ENCODE data around the gene SLAMF1. TPM values are rescaled to one million over a fixed set of nuclear protein-coding genes. Genes with fewer than 3 reads are reported as not detected.

The SLAMF1 gene
- total and polyA plus RNA-seq, 8 donors, result 0.16 to 0.47 (median 0.38) TPM; not detected in 1

DNA sequence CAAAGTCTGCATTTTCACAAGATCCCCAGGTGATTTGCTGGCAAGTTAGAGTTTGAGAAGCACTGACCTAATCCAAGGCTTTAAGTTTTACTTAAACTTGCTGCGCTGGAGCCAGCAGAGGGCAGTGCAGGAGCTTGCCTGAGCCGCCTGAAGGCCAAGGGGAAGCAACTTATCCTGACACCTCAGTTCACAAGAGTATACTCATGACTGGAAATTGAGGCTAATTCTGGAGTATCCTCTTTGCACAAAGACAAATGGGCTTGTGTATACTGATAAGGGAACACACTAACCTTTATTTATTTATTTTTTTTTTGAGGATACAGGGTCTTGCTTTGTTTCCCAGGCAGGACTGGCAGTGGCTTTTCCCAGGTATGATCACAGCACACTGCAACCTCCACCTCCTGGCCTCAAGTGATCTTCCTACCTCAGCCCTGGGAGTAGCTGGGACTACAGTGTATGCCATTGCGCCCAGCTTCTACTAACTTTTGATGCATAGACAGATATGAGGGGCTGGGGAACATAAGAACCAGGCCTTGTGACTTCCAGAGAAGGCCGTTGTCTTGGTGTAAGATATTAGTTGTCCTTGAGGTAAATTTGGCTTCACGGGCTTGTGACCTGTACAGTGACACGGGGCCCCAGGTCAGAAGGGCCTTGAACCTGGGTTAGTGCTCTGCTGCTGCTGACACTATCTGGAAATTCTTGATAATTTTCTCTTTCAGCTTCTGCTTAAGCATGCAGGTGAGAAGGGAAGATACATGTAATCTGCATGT, 29.0 kb upstream of the SLAMF1 start:
- intact Hi-C loops (cut with DNase I), result no loop called here
- DNase-seq (peak; percentile 30 to 78 (median 63)), ATAC-seq (peak; percentile 72 to 95 (median 92)), FAIRE-seq (no peak)
- TF ChIP-seq, protein P1, sequence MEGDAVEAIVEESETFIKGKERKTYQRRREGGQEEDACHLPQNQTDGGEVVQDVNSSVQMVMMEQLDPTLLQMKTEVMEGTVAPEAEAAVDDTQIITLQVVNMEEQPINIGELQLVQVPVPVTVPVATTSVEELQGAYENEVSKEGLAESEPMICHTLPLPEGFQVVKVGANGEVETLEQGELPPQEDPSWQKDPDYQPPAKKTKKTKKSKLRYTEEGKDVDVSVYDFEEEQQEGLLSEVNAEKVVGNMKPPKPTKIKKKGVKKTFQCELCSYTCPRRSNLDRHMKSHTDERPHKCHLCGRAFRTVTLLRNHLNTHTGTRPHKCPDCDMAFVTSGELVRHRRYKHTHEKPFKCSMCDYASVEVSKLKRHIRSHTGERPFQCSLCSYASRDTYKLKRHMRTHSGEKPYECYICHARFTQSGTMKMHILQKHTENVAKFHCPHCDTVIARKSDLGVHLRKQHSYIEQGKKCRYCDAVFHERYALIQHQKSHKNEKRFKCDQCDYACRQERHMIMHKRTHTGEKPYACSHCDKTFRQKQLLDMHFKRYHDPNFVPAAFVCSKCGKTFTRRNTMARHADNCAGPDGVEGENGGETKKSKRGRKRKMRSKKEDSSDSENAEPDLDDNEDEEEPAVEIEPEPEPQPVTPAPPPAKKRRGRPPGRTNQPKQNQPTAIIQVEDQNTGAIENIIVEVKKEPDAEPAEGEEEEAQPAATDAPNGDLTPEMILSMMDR (IDR thresholded peaks at IDR 0.05), result peak; percentile 41 to 66 (median 63)
- H3K36me3 ChIP-seq, result no peaks in the 10 kb centered on the region
- H3K9me3 ChIP-seq, result no peaks in the 10 kb centered on the region
- H3K4me3 ChIP-seq, result no peak overlapping the region
- no peaks in the 10 kb centered on the region for H3K4me1 ChIP-seq
- 32 to 41% methylated on average over 6 of the region's 6 CpGs for WGBS, 2 donors
- no peak overlapping the region for H3K27ac ChIP-seq
- no peaks in the 10 kb centered on the region for H3K27me3 ChIP-seq

DNA sequence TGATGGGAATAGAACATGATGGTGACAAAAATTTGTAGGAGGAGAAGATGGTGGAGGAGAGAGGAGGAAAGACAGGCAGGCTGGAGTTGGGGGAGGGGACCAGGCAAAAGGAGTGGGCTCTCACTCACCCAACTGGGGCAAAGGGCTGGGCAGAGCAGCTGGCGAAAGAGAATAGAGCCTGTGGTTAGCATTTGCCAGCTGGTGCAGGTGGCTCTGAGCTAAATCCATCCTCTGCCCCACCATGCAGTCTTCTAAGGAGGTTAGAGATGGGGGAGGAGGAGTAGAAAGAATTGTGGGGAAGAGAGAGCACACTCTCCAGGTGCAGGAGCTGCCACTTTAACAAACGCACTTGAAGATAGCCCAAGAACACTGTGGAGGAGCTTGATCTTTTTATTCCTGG, 27.6 kb upstream of the SLAMF1 start:
- Histone ChIP-seq H3K27me3 (no peaks in the 10 kb centered on the region), H3K4me3 (no peak overlapping the region), H3K36me3 (no peaks in the 10 kb centered on the region), H3K4me1 (no peaks in the 10 kb centered on the region), H3K9me3 (no peaks in the 10 kb centered on the region), H3K27ac (no peak overlapping the region)
- 52 to 69% methylated on average over 2 of the region's 2 CpGs for WGBS, 2 donors
- TF ChIP-seq, protein P1 (IDR thresholded peaks at IDR 0.05), result no peak
- ATAC-seq (no peak), FAIRE-seq (no peak), DNase-seq (no peak)
- intact Hi-C loops (cut with DNase I), result no loop called here

DNA sequence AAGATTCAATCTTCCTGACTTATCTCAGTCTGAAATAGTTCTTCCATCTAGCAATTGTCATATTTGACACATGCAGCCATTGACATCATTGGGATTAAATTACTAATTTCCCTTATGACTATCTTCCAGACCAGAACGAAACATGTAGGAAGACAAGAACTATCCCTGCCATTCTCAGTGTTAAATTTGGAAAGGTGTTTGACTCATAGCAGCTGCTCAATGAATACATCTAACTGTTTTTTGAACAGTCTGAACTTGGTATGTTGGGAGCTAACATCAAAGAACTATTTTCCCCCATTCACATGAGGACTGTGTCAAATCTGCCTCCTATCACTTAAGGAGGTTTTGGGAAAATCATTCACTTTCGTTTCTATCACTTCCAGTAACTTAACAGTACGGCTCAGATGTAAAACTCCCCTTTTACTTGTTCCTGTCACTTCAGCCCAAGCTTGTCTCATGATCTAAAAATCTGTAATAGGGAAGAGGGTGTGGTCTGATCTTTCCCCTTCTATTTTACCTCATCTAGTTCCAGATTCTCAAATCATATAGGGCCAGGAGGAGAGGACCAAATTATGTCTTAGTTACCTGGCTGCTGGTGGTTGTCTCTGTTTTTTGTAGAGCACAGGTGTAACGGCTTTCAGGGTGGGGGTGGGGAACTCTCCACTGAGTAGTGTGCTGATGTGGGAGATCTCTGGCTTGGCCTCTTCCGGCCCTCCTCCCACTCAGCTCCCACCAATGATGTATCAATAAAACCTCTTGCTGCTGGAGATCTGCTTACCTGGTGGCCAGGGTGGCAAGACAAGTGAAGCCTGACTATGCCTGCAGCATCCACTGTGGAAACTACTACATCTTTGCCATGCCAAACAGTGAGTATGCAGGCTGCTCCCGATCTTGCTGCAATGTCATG, 26.2 kb upstream of the SLAMF1 start:
- no peak for FAIRE-seq

DNA sequence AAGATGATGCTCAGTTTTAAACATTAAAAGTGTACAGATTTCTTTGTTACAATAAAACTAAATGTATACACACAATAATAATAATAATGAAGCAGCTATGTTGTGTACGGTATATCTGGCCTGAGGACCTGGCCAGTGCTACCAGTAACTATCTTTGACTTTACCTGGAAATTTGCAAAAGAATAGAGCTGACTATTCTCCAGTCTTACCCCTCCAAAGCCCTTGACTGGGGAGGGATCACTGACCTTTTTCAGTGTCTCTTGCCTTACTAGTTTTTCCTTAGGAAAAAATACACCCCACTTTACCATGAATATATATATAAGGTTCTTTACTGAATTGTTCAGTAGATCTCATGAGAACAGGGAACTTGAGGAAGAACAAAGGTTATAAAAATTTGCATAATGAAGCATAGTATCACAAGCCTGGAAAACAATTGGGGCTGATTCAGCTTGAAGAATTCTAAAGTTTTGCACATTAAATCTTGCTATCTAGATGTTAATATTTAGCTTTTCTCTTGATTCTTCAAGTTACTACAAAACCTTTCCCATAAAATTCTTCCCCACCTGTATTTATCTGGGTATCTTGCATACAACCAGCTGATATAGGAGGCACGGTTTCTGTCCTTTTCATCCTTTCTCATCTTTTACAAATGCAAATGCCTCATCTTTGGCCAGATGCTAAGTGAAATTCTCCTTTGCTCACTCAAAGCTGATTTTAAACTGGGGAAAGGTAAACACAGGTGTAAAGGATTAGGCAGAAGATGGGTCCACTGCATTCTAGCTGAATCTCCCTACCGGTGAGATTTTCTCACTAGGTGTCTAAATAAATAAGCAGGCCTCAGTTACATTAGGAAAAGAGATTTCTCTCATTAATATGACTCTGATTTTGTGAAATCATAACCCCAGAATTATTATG, 25.0 kb upstream of the SLAMF1 start:
- FAIRE-seq, result no peak
- Histone ChIP-seq H3K9me3 (no peaks in the 10 kb centered on the region), H3K4me3 (no peak overlapping the region), H3K27me3 (no peaks in the 10 kb centered on the region), H3K27ac (no peak overlapping the region), H3K36me3 (no peaks in the 10 kb centered on the region), H3K4me1 (no peaks in the 10 kb centered on the region)
- TF ChIP-seq, protein P1 (IDR thresholded peaks at IDR 0.05), result no peak
- 56 to 60% methylated on average over 3 of the region's 3 CpGs for WGBS, 2 donors
- ATAC-seq, result no peak
- intact Hi-C loops (cut with DNase I), result no loop called here
- no peak for DNase-seq

More for the DNA sequence above, 26.2 kb upstream of the SLAMF1 start:
- no peak overlapping the region for H3K27ac ChIP-seq
- ATAC-seq, result peak in 1 of 4 donors; percentile 29
- H3K4me1 ChIP-seq, result no peaks in the 10 kb centered on the region
- WGBS, 2 donors, result 49 to 54% methylated on average over 6 of the region's 6 CpGs
- intact Hi-C loops (cut with DNase I), result no loop called here
- no peaks in the 10 kb centered on the region for H3K27me3 ChIP-seq
- TF ChIP-seq, protein P1 (IDR thresholded peaks at IDR 0.05), result no peak
- no peaks in the 10 kb centered on the region for H3K36me3 ChIP-seq
- DNase-seq, result no peak
- no peak overlapping the region for H3K4me3 ChIP-seq
- no peaks in the 10 kb centered on the region for H3K9me3 ChIP-seq
